AG20443 (cell line): Measurements from ENCODE around the gene QPCT.
A peak's percentile ranks its signal among the peaks of the same experiment; 100 is the strongest.
"Not testable (repeated sequence)": the region's sequence is repeated elsewhere in the genome, so short reads cannot be mapped to it uniquely, and the experiment has no call there.

ENCODE experiments used
- DNase-seq: peaks from one replicate; pipeline ENCODE4 v3.0.0; 2012; ENCODE audit warnings: low spot score, mixed read lengths

QPCT gene

DNA sequence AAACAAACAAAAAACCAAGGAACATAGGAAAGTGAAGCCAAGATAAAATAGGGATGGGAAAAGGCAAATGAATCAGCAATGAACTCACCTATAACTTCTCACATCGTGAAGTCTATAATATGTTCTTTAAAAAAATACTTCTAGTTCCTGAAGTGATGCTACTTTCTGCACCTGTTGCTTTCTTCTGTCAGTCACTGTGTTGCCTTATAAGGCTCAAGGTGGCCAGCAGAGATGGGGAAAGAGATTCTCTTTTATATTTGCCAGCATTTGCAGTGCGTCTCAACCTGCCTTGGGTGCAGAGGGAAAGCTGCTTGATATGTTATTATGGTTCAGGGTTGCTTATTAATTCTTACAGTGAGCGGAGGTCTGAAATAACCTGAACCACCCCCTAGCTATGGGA, 14.0 kb downstream of the QPCT start:
- no peak for DNase-seq

GRCh38 chr2:37361216-37361815, 16.9 kb downstream of the QPCT start:
- no peak for DNase-seq

GRCh38 chr2:37361994-37362698, 17.7 kb downstream of the QPCT start:
- DNase-seq: no peak

DNA sequence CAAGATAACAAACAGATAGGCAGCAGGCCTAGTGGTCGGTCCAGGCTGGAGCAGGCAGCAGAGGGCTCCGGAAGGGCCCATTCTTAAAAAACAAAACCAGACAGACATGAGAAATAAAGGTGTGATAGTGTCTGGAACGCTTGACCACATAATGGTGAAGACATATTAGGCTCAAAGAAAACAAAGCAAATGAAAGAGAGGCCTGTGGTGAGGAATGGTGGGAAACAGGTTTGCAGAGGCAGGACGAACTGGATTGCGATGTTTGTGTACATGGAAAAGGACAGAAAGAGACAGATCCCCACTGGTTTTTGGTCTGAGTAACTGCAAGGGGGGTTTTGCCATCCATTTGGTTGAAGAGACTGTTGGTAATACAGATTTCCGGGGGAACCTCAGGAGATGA, 19.9 kb downstream of the QPCT start:
- no peak for DNase-seq

- DNase-seq: peak; percentile 39
These were observed 21.2 kb downstream of the QPCT start for GRCh38 chr2:37365669-37366068.

DNA sequence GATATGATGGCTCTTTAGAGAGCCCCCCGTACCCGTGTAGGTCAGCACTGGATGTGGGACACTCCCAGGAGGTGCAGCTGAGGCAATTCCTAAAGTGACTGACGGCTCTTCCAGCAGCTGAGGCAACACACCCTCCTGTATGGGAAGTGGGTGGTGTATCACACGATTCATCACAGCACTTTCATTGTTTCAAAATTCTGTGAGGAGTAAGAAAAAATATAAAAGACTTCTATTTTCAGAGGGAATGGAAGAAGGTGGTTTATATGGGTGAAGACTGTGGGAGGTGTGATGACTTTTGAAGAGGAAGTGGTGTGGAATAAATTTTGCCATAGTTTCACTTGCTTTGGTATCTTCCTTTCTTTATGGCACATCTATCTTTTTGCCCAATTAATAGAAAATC, 22.3 kb downstream of the QPCT start:
- DNase-seq: no peak

GRCh38 chr2:37367310-37367709, 22.9 kb downstream of the QPCT start:
- DNase-seq: no peak

DNA sequence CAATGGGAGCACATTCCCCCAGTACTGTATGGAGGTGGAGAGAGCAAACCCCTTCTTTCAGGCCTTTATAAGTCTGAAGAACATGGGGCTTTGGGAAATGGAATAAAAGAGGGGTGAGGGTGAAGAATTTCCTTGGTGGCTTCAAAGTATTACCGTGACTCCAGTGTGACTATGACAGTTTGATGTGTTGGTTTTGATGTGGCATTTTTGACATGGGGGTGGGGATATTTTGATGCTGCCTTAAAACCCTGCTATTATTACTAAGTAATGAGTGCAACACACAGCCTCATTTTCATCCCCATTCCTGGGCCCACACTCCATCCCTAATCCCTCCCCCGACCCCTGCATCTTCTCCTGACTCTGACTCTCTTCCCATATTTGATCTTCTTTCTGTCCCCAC, 23.6 kb downstream of the QPCT start:
- DNase-seq: no peak

- DNase-seq: no peak
These were observed 26.2 kb downstream of the QPCT start for GRCh38 chr2:37370666-37371065.

- DNase-seq: no peak
These were observed 27.6 kb downstream of the QPCT start for GRCh38 chr2:37372000-37372399.

DNA sequence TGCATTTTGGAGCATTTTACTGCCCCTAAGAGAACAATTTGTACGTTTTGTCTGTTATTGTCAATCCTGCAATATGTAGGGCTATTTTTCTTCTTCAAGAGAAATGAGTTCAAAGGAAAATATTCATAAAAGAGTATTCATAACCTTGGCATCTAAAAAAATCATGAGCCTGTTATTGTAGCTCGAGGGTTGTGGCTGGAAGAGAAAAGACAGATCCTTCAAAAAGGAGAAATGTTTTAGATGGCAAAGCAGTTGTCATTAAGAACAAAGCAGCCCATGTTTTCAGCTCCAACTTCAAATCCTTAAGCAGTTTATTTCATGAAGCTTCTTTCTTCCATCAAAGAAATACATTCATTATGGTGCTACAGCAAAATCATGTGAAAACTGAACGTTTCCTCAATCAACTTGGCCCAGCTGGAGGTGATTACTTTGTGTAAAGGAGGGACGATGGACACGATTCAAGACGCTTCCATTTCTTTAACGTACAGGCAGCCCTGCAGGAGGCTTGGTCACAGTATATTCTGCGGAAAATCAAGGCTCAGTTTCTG, 31.4 kb downstream of the QPCT start:
- DNase-seq: no peak

DNA sequence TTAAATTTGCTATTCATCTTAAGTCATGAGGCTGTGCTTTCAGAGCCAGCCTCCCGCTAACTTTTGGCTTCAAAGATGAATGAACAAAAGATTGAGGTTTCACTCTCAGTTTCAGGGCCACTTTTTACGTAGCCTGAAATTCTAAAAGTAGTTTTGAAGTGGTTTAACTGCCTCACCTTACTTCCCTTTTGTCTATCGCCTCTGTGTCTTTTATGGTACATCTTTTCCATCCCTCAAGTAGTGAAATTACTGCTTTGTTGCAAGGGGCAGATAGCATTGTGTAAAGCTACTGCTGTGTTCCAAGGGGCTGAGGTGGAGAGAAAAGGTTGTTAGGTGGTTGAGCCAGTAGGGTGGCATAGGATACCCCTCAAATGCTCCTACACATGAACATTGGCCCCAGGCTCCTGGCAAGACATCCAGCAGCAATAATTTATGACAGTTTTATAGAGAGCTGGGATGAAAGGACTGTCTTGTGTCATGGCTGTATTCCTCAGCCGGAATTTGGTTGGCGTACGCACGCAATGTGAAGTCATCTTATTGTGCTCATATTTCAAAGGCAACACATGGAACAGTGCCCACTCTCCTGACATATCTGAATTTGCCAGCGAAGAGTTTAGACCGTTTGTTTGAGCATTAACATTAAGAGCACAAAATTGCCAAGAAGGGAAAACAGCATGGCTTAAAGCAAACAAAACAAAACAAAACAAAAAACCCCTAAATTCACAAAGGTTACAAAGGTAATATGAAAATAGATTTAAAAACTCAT, 32.2 kb downstream of the QPCT start:
- peak; percentile 81 for DNase-seq

GRCh38 chr2:37377187-37377532, 32.7 kb downstream of the QPCT start:
- DNase-seq: peak; percentile 50

DNA sequence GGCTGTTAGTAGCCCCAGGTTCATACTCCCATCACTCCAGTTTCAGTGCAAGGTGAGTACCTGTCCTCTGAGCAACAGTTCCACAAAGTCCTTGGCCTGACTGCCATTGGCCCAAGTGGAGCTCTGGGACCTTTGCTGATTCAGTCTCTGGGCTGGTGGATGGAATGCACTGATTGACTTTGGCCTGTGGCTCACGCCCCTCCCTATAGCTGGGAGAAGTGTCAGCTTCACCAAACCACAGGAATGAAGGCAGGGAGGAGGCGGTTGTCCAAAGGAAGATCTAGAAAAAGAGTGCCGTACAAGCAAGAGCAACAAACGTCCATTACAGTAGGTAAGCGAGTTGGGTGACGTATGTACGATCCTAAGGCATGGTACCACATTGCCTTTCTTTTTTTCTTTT, 34.0 kb downstream of the QPCT start:
- DNase-seq: peak; percentile 89

- DNase-seq: no peak
These were observed 35.5 kb downstream of the QPCT start for GRCh38 chr2:37379881-37380296.

GRCh38 chr2:37380787-37381186, 36.4 kb downstream of the QPCT start:
- not testable (repeated sequence) for DNase-seq

DNA sequence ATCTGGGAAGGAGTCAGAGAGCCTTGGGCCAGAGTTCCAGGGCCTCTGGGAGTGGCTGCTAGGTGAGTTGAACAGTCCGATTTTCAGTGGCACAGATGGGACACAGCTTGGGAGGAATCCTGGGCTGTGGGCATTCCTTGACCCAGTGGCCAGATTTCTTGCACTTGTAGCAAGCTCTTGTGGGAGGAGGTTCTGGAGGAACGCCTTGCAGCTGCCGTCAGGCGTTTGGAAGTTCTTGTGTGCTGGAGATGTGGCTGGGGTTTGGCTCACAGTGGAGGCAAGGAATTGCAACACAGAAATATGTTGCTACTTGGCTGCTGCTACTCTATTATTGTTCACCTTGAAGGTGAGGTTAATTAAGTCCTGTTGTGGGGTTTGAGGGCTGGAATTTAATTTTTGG, 39.8 kb downstream of the QPCT start:
- peak; percentile 29 for DNase-seq

GRCh38 chr2:37387148-37387835, 42.9 kb downstream of the QPCT start:
- peak; percentile 76 for DNase-seq

DNA sequence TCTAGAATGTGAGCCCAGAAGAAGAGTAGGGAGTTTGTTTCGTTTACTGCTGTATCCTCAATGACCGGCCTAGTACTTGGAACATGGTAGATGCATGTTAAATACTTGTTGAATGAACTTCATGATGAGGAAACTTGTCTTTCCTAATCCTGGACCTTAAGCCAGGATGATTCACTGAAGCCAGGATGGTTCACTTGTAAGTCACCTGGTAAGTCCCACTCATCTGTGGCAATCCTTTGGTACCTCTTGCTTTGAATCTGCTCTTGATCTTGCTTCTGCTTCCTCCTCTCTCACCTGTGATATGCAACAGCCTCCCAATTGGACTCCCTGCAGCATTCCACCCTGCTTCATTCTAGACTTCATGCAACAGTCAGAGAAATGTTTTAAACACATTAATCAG, 43.6 kb downstream of the QPCT start:
- DNase-seq: peak; percentile 65

- DNase-seq: no peak
These were observed 45.0 kb downstream of the QPCT start for GRCh38 chr2:37389395-37389794.

GRCh38 chr2:37389989-37390765, 45.7 kb downstream of the QPCT start:
- peak; percentile 65 for DNase-seq

GRCh38 chr2:37390777-37391176, 46.3 kb downstream of the QPCT start:
- DNase-seq: no peak
